Measurements from ENCODE around the gene CIITA.

The CIITA gene

DNA sequence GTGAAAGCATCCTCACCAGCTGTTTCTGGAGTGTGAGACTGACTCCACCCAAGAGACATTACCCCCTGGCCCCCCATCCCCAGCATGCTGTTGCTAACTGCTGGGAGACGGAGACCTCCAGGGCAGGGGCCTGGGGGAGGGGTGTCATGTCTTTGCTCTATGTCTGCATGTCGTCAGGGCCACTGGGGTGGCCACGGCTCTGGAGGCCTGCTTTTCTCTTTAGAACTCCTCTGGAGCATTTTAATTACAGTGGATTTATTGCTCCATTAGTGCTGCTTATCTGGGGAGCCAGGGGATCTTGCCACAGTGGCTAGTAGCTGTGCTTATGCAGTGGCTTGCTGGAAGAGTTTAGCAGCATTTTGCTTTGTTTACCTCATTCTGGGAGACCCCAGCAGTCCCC, 99.6 kb downstream of the CIITA start:
- H3K4me1 ChIP-seq (ENCODE audit: control insufficient read depth in 2 of 2, insufficient read depth in 2 of 2, low read length in 2 of 2) = peaks cover 2% of the 10 kb centered on the region in 2 donors
- H3K27ac ChIP-seq (ENCODE audit: low read depth in 2 of 2, low read length in 2 of 2) = no peak overlapping the region
- no peak overlapping the region for H3K4me3 ChIP-seq (ENCODE audit: low read length in 2 of 2)
- peaks cover 19 to 26% of the 10 kb centered on the region in 2 donors for H3K36me3 ChIP-seq (ENCODE audit: control insufficient read depth in 2 of 2, insufficient read depth in 2 of 2, low read length in 2 of 2)
- H3K27me3 ChIP-seq (ENCODE audit: control insufficient read depth in 2 of 2, insufficient read depth in 2 of 2, low read length in 2 of 2) = no peaks in the 10 kb centered on the region
- H3K9me3 ChIP-seq (ENCODE audit: control insufficient read depth in 2 of 2, low read length in 2 of 2) = no peaks in the 10 kb centered on the region
- no peak overlapping the region for H3K9ac ChIP-seq (ENCODE audit: low read depth in 1 of 2, low read length in 2 of 2)

DNA sequence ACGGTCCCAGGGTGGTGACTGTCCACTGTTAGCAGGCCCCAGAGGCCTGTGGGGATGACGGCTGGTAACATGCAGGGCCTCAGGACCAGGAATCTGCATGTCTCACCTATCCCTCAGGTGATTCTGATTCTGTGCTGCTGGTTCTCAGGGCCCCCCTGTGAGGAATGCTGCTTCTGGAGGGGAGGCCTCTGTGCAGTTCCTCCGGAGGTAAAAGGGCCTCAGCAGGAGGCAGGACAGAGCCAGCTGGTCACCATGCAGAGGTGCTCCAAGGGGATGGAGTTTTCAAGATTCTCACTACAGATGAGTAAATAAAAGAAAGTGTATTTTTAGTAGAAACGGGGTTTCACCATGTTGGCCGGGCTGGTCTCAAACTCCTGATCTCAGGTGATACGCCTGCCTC, 101.1 kb downstream of the CIITA start:
- H3K27me3 ChIP-seq (ENCODE audit: control insufficient read depth in 2 of 2, insufficient read depth in 2 of 2, low read length in 2 of 2) = no peaks in the 10 kb centered on the region
- peaks cover 0 to 2% of the 10 kb centered on the region in 2 donors for H3K4me1 ChIP-seq (ENCODE audit: control insufficient read depth in 2 of 2, insufficient read depth in 2 of 2, low read length in 2 of 2)
- H3K27ac ChIP-seq (ENCODE audit: low read depth in 2 of 2, low read length in 2 of 2) = no peak overlapping the region

GRCh38 chr16:10978871-10979446, 102.0 kb downstream of the CIITA start:
- Histone ChIP-seq H3K4me3 (ENCODE audit: low read length in 2 of 2) (no peak overlapping the region), H3K4me1 (ENCODE audit: control insufficient read depth in 2 of 2, insufficient read depth in 2 of 2, low read length in 2 of 2) (peaks cover 0 to 2% of the 10 kb centered on the region in 2 donors), H3K9me3 (ENCODE audit: control insufficient read depth in 2 of 2, low read length in 2 of 2) (no peaks in the 10 kb centered on the region), H3K9ac (ENCODE audit: low read depth in 1 of 2, low read length in 2 of 2) (no peak overlapping the region), H3K36me3 (ENCODE audit: control insufficient read depth in 2 of 2, insufficient read depth in 2 of 2, low read length in 2 of 2) (peaks cover 19 to 22% of the 10 kb centered on the region in 2 donors), H3K27me3 (ENCODE audit: control insufficient read depth in 2 of 2, insufficient read depth in 2 of 2, low read length in 2 of 2) (no peaks in the 10 kb centered on the region), H3K27ac (ENCODE audit: low read depth in 2 of 2, low read length in 2 of 2) (no peak overlapping the region)

More for the DNA sequence above, 101.1 kb downstream of the CIITA start:
- Histone ChIP-seq H3K36me3 (ENCODE audit: control insufficient read depth in 2 of 2, insufficient read depth in 2 of 2, low read length in 2 of 2) (peaks cover 22 to 23% of the 10 kb centered on the region in 2 donors), H3K4me3 (ENCODE audit: low read length in 2 of 2) (no peak overlapping the region), H3K9me3 (ENCODE audit: control insufficient read depth in 2 of 2, low read length in 2 of 2) (no peaks in the 10 kb centered on the region), H3K9ac (ENCODE audit: low read depth in 1 of 2, low read length in 2 of 2) (no peak overlapping the region)

DNA sequence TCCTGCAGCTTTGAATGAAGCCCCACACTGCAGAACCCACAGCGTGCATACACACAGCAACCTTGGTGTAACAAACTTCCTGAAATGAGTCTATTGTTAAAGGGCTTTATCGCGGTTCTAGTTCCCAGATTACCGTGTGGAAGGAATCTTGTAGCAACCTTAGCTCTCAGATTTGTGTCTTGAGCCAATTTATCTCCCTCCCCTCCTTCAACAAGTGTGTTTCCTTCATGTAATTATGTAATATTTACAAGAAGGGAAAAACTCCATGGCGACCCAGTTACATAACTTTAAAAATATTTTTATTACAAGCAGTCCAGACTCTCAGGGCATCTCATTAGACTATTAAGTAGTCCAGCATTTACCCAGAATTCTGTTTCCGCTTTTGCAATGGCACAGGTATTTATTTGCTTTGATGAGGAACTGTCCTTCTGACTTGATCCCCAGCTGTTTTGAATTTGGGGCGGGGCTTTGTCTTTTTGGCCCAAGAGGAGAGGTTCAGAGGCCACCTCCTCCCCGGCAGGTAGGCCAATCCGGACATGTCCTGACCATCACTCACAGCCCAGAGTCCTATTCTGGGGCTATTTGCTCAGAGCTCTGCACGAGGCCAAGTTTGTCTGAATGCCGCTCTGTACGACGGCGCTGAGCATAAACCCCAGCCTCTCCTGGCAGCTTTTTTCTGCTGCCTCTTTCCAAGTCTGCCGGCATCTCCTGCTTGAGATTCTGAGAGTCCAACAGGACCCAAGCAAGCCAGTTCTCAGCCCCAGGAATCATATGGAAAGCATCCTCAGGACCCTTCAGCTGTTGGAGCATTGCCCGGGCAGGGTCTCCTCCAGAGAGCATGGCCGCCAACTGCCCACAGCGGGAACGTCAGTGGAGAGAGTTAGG, 103.0 kb downstream of the CIITA start:
- peak overlapping the region in 1 of 2 donors; percentile 25 for H3K27ac ChIP-seq (ENCODE audit: low read depth in 2 of 2, low read length in 2 of 2)
- H3K9me3 ChIP-seq (ENCODE audit: control insufficient read depth in 2 of 2, low read length in 2 of 2) = no peaks in the 10 kb centered on the region
- no peaks in the 10 kb centered on the region for H3K27me3 ChIP-seq (ENCODE audit: control insufficient read depth in 2 of 2, insufficient read depth in 2 of 2, low read length in 2 of 2)
- H3K36me3 ChIP-seq (ENCODE audit: control insufficient read depth in 2 of 2, insufficient read depth in 2 of 2, low read length in 2 of 2) = peaks cover 19 to 20% of the 10 kb centered on the region in 2 donors
- H3K4me3 ChIP-seq (ENCODE audit: low read length in 2 of 2) = no peak overlapping the region
- no peak overlapping the region for H3K9ac ChIP-seq (ENCODE audit: low read depth in 1 of 2, low read length in 2 of 2)
- peaks cover 0 to 2% of the 10 kb centered on the region in 2 donors for H3K4me1 ChIP-seq (ENCODE audit: control insufficient read depth in 2 of 2, insufficient read depth in 2 of 2, low read length in 2 of 2)

- Histone ChIP-seq H3K4me1 (ENCODE audit: control insufficient read depth in 2 of 2, insufficient read depth in 2 of 2, low read length in 2 of 2) (peaks cover 0 to 2% of the 10 kb centered on the region in 2 donors), H3K4me3 (ENCODE audit: low read length in 2 of 2) (no peak overlapping the region), H3K9me3 (ENCODE audit: control insufficient read depth in 2 of 2, low read length in 2 of 2) (no peaks in the 10 kb centered on the region), H3K9ac (ENCODE audit: low read depth in 1 of 2, low read length in 2 of 2) (no peak overlapping the region), H3K27ac (ENCODE audit: low read depth in 2 of 2, low read length in 2 of 2) (no peak overlapping the region), H3K27me3 (ENCODE audit: control insufficient read depth in 2 of 2, insufficient read depth in 2 of 2, low read length in 2 of 2) (no peaks in the 10 kb centered on the region), H3K36me3 (ENCODE audit: control insufficient read depth in 2 of 2, insufficient read depth in 2 of 2, low read length in 2 of 2) (peaks cover 19 to 20% of the 10 kb centered on the region in 2 donors)
These were observed 103.8 kb downstream of the CIITA start for GRCh38 chr16:10980813-10981212.

DNA sequence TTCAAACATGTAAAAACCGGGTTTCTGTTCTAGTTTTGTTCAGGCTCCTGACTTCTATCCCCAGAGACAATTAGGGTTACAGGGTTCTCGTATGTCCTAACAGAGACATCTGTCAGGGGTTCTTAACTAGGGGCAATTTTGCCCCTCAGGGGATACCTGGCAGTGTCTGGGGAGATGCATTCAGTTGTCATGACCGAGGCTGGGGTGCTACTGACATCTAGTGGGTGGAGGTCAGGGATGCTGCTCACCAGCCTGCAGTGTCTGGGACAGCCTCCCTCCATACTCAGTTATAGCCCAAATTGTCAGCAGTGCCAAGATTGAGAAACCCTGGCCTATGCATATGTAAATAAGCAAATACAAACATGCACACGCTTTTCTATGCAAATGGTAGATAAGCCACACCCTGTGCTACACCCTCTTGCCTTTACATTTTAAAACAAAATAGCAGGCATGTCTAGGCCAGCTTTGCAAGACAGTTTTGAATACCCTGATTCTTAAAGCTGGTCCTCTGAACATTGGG, 104.8 kb downstream of the CIITA start:
- Histone ChIP-seq H3K9ac (ENCODE audit: low read depth in 1 of 2, low read length in 2 of 2) (no peak overlapping the region), H3K4me3 (ENCODE audit: low read length in 2 of 2) (no peak overlapping the region), H3K4me1 (ENCODE audit: control insufficient read depth in 2 of 2, insufficient read depth in 2 of 2, low read length in 2 of 2) (peaks cover 0 to 2% of the 10 kb centered on the region in 2 donors), H3K36me3 (ENCODE audit: control insufficient read depth in 2 of 2, insufficient read depth in 2 of 2, low read length in 2 of 2) (peaks cover 19 to 22% of the 10 kb centered on the region in 2 donors), H3K27me3 (ENCODE audit: control insufficient read depth in 2 of 2, insufficient read depth in 2 of 2, low read length in 2 of 2) (no peaks in the 10 kb centered on the region), H3K9me3 (ENCODE audit: control insufficient read depth in 2 of 2, low read length in 2 of 2) (no peaks in the 10 kb centered on the region), H3K27ac (ENCODE audit: low read depth in 2 of 2, low read length in 2 of 2) (no peak overlapping the region)

DNA sequence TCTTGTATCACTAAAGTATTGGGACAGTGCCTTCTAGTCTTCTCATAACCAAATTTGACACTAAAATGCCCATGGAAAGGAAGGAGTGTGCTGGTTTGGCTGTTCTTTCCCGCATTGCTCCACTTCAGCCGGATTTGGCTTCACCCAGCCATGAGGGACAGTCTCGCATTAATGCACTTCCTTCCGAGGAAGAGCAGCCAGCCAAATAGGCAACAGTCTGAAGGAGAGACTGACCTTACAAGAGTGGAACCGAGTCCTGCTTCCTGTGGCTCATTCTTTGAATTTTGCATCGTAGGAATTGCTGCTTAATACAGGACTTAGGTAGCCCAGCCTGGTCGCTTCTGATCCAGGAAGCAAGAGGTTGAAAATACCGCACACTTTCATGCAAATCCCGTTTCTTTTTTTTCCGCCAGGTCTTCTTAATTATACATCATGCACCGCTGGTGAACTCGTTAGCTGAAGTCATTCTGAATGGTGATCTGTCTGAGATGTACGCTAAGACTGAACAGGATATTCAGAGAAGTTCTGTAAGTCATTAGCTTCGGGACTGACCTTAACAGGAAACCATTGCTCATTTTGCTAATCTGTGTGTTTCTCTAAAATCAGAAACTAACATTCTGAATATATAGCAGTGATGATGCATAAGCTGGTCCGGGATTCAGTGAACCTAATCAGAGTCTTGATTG, 105.6 kb downstream of the CIITA start:
- peaks cover 0 to 2% of the 10 kb centered on the region in 2 donors for H3K4me1 ChIP-seq (ENCODE audit: control insufficient read depth in 2 of 2, insufficient read depth in 2 of 2, low read length in 2 of 2)
- H3K36me3 ChIP-seq (ENCODE audit: control insufficient read depth in 2 of 2, insufficient read depth in 2 of 2, low read length in 2 of 2) = peaks cover 19 to 23% of the 10 kb centered on the region in 2 donors
- no peaks in the 10 kb centered on the region for H3K9me3 ChIP-seq (ENCODE audit: control insufficient read depth in 2 of 2, low read length in 2 of 2)
- H3K27me3 ChIP-seq (ENCODE audit: control insufficient read depth in 2 of 2, insufficient read depth in 2 of 2, low read length in 2 of 2) = no peaks in the 10 kb centered on the region
- H3K4me3 ChIP-seq (ENCODE audit: low read length in 2 of 2) = no peak overlapping the region
- no peak overlapping the region for H3K9ac ChIP-seq (ENCODE audit: low read depth in 1 of 2, low read length in 2 of 2)
- H3K27ac ChIP-seq (ENCODE audit: low read depth in 2 of 2, low read length in 2 of 2) = no peak overlapping the region

- peaks cover 0 to 2% of the 10 kb centered on the region in 2 donors for H3K4me1 ChIP-seq (ENCODE audit: control insufficient read depth in 2 of 2, insufficient read depth in 2 of 2, low read length in 2 of 2)
- no peak overlapping the region for H3K27ac ChIP-seq (ENCODE audit: low read depth in 2 of 2, low read length in 2 of 2)
- H3K36me3 ChIP-seq (ENCODE audit: control insufficient read depth in 2 of 2, insufficient read depth in 2 of 2, low read length in 2 of 2) = peaks cover 17 to 23% of the 10 kb centered on the region in 2 donors
These were observed 106.2 kb downstream of the CIITA start for GRCh38 chr16:10983159-10983558.

GRCh38 chr16:10984509-10984908, 107.5 kb downstream of the CIITA start:
- Histone ChIP-seq H3K9ac (ENCODE audit: low read depth in 1 of 2, low read length in 2 of 2) (no peak overlapping the region), H3K4me1 (ENCODE audit: control insufficient read depth in 2 of 2, insufficient read depth in 2 of 2, low read length in 2 of 2) (peaks cover 0 to 2% of the 10 kb centered on the region in 2 donors), H3K4me3 (ENCODE audit: low read length in 2 of 2) (no peak overlapping the region), H3K9me3 (ENCODE audit: control insufficient read depth in 2 of 2, low read length in 2 of 2) (no peaks in the 10 kb centered on the region), H3K27ac (ENCODE audit: low read depth in 2 of 2, low read length in 2 of 2) (no peak overlapping the region), H3K36me3 (ENCODE audit: control insufficient read depth in 2 of 2, insufficient read depth in 2 of 2, low read length in 2 of 2) (peaks cover 13 to 24% of the 10 kb centered on the region in 2 donors), H3K27me3 (ENCODE audit: control insufficient read depth in 2 of 2, insufficient read depth in 2 of 2, low read length in 2 of 2) (no peaks in the 10 kb centered on the region)

More at GRCh38 chr16:10983159-10983558, 106.2 kb downstream of the CIITA start:
- H3K9ac ChIP-seq (ENCODE audit: low read depth in 1 of 2, low read length in 2 of 2) = no peak overlapping the region
- H3K4me3 ChIP-seq (ENCODE audit: low read length in 2 of 2) = no peak overlapping the region
- no peaks in the 10 kb centered on the region for H3K9me3 ChIP-seq (ENCODE audit: control insufficient read depth in 2 of 2, low read length in 2 of 2)
- no peaks in the 10 kb centered on the region for H3K27me3 ChIP-seq (ENCODE audit: control insufficient read depth in 2 of 2, insufficient read depth in 2 of 2, low read length in 2 of 2)

All from mucosa of rectum (tissue), 2 donors.